Fibroblast of lung (primary cell): Measurements from ENCODE around the gene PCMTD2. TPM values are rescaled to one million over a fixed set of nuclear protein-coding genes. Genes with fewer than 3 reads are reported as not detected.
"Not testable (repeated sequence)": the region's sequence is repeated elsewhere in the genome, so short reads cannot be mapped to it uniquely, and the experiment has no call there.

Experiments
- DNase-seq, 2 donors: peaks; one replicate each; pipeline versions ENCODE4 v3.0.0 to v3.0.0-alpha.2; 2010; ENCODE audit warnings: low read depth in 2 of 2
- H2AFZ ChIP-seq: 2 replicates; pipeline ENCODE4 v1.5.1; 2012; ENCODE audit warnings: low read length, control low read depth, inconsistent platforms
- H3K27ac ChIP-seq: 2 replicates; pipeline ENCODE4 v1.5.1; 2011; ENCODE audit warnings: low read length, control low read depth; ENCODE audit not compliant: insufficient read depth
- H3K27me3 ChIP-seq: 2 replicates; pipeline ENCODE4 v1.5.1; 2011; ENCODE audit warnings: mild to moderate bottlenecking, low read length; ENCODE audit not compliant: control insufficient read depth, insufficient read depth
- H3K36me3 ChIP-seq: 2 replicates; pipeline ENCODE4 v1.5.1; 2011; ENCODE audit warnings: low read length; ENCODE audit not compliant: control insufficient read depth, insufficient read depth
- H3K4me1 ChIP-seq: 2 replicates; pipeline ENCODE4 v1.5.1; 2011; ENCODE audit warnings: low read length; ENCODE audit not compliant: control insufficient read depth, insufficient read depth; ENCODE audit errors: extremely low read depth
- H3K4me2 ChIP-seq: 2 replicates; pipeline ENCODE4 v1.5.1; 2011; ENCODE audit warnings: low read length, control low read depth; ENCODE audit not compliant: insufficient read depth; ENCODE audit errors: extremely low read depth
- H3K4me3 ChIP-seq, 4 experiments: fragments of 200-600 bp in 1 of 4; sonication (generic) in 1 of 4; replicated peaks in 1 of 4; 2 replicates each; pipeline ENCODE4 v1.5.1; 2011 to 2016; ENCODE audit warnings: low read length in 4 of 4, low read depth in 3 of 4, mild to moderate bottlenecking in 3 of 4, control low read depth in 2 of 4, inconsistent platforms in 1 of 4, mixed read lengths in 1 of 4; ENCODE audit not compliant: insufficient read depth in 1 of 4; ENCODE audit errors: control extremely low read depth in 1 of 4
- H3K79me2 ChIP-seq: 2 replicates; pipeline ENCODE4 v1.5.1; 2012; ENCODE audit warnings: mild to moderate bottlenecking, low read length, inconsistent platforms; ENCODE audit not compliant: control insufficient read depth, insufficient read depth
- H3K9ac ChIP-seq: 2 replicates; pipeline ENCODE4 v1.5.1; 2011; ENCODE audit warnings: mild to moderate bottlenecking, low read length, control low read depth; ENCODE audit not compliant: insufficient read depth
- H3K9me3 ChIP-seq: 2 replicates; pipeline ENCODE4 v1.5.1; 2012; ENCODE audit warnings: low read depth, low read length; ENCODE audit not compliant: control insufficient read depth, insufficient read depth
- H4K20me1 ChIP-seq: 2 replicates; pipeline ENCODE4 v1.5.1; 2011; ENCODE audit warnings: low read length; ENCODE audit not compliant: control insufficient read depth, insufficient read depth; ENCODE audit errors: extremely low read depth
- EZH2 ChIP-seq: IDR thresholded peaks from 2 replicates; pipeline ENCODE4 v1.5.1; 2012; ENCODE audit warnings: low read length, control low read depth, mild to moderate bottlenecking; ENCODE audit errors: missing control alignments
- polyA plus RNA-seq, 2 donors: library from polyadenylated mRNA; depleted of rRNA in 1 of 2; stranded (reverse) in 1 of 2; unstranded in 1 of 2; fragments of >200 nt; gene quantifications; 2 replicates each; pipeline ENCODE4 v1.2.1, GENCODE V29; 2011 to 2012; ENCODE audit warnings: missing spikeins in 1 of 2
- total RNA-seq: library from RNA; depleted of rRNA; stranded (reverse); fragments of >200 nt; gene quantifications from 2 replicates; pipeline ENCODE4 v1.2.1, GENCODE V29; 2014
- TF ChIP-seq, protein P1 (sequence below), 2 donors: IDR thresholded peaks in 1 of 2; conservative IDR thresholded peaks in 1 of 2; 1 replicate in 1 of 2; 2 replicates in 1 of 2; pipeline ENCODE4 v1.5.1; 2011 to 2012; ENCODE audit warnings: low read length in 2 of 2, control low read depth in 1 of 2, inconsistent platforms in 1 of 2, low read depth in 1 of 2, mild to moderate bottlenecking in 1 of 2

PCMTD2 gene
- total and polyA plus RNA-seq, 2 donors (not counting 1 experiment from before 2014, with no cell fraction given): 39.5 to 42.9 TPM

DNA sequence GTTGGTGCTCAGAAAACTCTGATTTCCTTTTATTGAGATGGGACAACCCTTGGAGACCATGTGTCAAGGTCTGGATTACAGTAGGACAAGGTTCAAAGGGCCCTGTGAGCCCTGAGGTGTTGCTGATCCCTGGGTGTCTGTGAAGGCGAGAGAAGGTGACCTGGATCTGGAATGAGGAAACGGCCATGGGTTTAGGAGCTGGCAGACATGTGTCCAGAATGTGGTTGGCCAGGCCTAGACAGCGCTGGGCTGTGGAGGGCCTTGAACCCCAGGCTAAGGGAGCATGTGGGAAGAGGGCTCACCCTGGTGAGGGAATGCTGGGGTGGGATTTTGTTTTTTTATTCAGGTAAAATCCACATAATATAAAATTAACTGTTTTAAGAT lies 24.9 kb downstream of the PCMTD2 start:
- Histone ChIP-seq H4K20me1 (no peaks in the 10 kb centered on the region), H3K4me1 (no peaks in the 10 kb centered on the region), H3K79me2 (no peaks in the 10 kb centered on the region), H2AFZ (no peak overlapping the region), H3K9me3 (no peaks in the 10 kb centered on the region), H3K4me2 (no peak overlapping the region), H3K4me3 (no peak overlapping the region), H3K27me3 (no peaks in the 10 kb centered on the region), H3K27ac (no peak overlapping the region), H3K9ac (no peak overlapping the region), H3K36me3 (no peaks in the 10 kb centered on the region)
- no peak for DNase-seq
- TF ChIP-seq EZH2: no peak
- TF ChIP-seq, protein P1, sequence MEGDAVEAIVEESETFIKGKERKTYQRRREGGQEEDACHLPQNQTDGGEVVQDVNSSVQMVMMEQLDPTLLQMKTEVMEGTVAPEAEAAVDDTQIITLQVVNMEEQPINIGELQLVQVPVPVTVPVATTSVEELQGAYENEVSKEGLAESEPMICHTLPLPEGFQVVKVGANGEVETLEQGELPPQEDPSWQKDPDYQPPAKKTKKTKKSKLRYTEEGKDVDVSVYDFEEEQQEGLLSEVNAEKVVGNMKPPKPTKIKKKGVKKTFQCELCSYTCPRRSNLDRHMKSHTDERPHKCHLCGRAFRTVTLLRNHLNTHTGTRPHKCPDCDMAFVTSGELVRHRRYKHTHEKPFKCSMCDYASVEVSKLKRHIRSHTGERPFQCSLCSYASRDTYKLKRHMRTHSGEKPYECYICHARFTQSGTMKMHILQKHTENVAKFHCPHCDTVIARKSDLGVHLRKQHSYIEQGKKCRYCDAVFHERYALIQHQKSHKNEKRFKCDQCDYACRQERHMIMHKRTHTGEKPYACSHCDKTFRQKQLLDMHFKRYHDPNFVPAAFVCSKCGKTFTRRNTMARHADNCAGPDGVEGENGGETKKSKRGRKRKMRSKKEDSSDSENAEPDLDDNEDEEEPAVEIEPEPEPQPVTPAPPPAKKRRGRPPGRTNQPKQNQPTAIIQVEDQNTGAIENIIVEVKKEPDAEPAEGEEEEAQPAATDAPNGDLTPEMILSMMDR (conservative IDR thresholded peaks at IDR 0.05 in 1 of 2, IDR thresholded peaks at IDR 0.05 in 1 of 2; ENCODE audit: low read depth in 1 of 2, low read length in 2 of 2): no peak

GRCh38 chr20:64283646-64284045 lies 28.1 kb downstream of the PCMTD2 start:
- H4K20me1 ChIP-seq: no peaks in the 10 kb centered on the region
- H3K27me3 ChIP-seq: no peaks in the 10 kb centered on the region
- H2AFZ ChIP-seq: no peak overlapping the region
- H3K4me3 ChIP-seq: no peak overlapping the region
- no peaks in the 10 kb centered on the region for H3K4me1 ChIP-seq
- no peak for DNase-seq
- H3K9me3 ChIP-seq: no peaks in the 10 kb centered on the region
- no peak overlapping the region for H3K27ac ChIP-seq
- no peaks in the 10 kb centered on the region for H3K79me2 ChIP-seq
- H3K9ac ChIP-seq: no peak overlapping the region
- H3K4me2 ChIP-seq: no peak overlapping the region
- H3K36me3 ChIP-seq: no peaks in the 10 kb centered on the region
- TF ChIP-seq, protein P1 (conservative IDR thresholded peaks at IDR 0.05 in 1 of 2, IDR thresholded peaks at IDR 0.05 in 1 of 2; ENCODE audit: low read depth in 1 of 2, low read length in 2 of 2): no peak
- TF ChIP-seq EZH2: no peak

- H2AFZ ChIP-seq, H3K36me3 ChIP-seq, H3K27me3 ChIP-seq, H3K9me3 ChIP-seq, H3K4me2 ChIP-seq, H3K27ac ChIP-seq, H3K4me1 ChIP-seq, H4K20me1 ChIP-seq, H3K9ac ChIP-seq, H3K79me2 ChIP-seq, H3K4me3 ChIP-seq: not testable (repeated sequence)
- DNase-seq: peak; percentile 14 to 32
- TF ChIP-seq, protein P1 (conservative IDR thresholded peaks at IDR 0.05 in 1 of 2, IDR thresholded peaks at IDR 0.05 in 1 of 2; ENCODE audit: low read depth in 1 of 2, low read length in 2 of 2): peak; percentile 38 to 53
These were observed 30.3 kb downstream of the PCMTD2 start for GRCh38 chr20:64285579-64286446.

DNA sequence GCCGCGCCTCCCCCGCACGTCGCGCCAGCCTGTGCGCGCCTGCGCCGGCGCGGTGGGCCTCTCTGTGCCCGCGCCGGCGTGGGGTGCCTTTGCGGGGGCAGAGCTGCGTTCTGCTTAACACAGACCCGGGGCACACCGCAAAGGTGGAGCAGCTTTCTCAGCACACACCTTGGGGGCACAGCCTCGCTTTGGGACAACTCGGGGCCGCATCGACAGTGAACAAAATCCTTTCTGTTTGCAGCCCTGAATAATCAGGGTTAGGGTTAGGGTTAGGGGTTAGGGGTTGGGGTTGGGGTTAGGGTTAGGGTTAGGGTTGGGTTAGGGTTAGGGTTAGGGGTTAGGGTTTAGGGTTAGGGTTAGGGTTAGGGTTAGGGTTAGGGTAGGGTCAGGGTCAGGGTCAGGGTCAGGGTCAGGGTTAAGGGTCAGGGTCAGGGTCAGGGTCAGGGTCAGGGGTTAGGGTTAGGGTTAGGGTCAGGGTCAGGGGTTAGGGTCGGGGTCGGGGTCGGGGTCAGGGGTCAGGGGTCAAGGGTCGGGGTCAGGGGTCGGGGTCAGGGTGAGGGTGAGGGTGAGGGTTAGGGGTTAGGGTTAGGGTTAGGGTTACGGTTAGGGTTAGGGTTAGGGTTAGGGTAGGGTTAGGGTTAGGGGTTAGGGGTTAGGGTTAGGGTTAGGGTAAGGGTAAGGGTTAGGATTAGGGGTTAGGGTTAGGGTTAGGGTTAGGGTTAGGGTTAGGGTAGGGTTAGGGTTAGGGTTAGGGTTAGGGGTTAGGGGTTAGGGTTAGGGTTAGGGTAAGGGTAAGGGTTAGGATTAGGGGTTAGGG lies 31.1 kb downstream of the PCMTD2 start:
- not testable (repeated sequence) for H4K20me1 ChIP-seq, H3K4me3 ChIP-seq, H3K9me3 ChIP-seq, H2AFZ ChIP-seq, H3K27ac ChIP-seq, H3K4me2 ChIP-seq, H3K36me3 ChIP-seq, DNase-seq, H3K4me1 ChIP-seq, H3K9ac ChIP-seq, H3K27me3 ChIP-seq, H3K79me2 ChIP-seq
